GM18519 (cell line): Measurements from ENCODE around the gene RIMS1.
"Not testable (repeated sequence)": the region's sequence is repeated elsewhere in the genome, so short reads cannot be mapped to it uniquely, and the experiment has no call there.

Experiments
- ATAC-seq: cut with Tn5 transposase; IDR thresholded peaks from one replicate; pipeline ENCODE4 v1.9.1; 2021; ENCODE audit warnings: mild to moderate bottlenecking, moderate library complexity; ENCODE audit not compliant: unreplicated experiment, low FRiP score

RIMS1 gene

GRCh38 chr6:71967436-71967835 lies 81.1 kb downstream of the RIMS1 start:
- no peak for ATAC-seq

GRCh38 chr6:71977884-71978283 lies 91.5 kb downstream of the RIMS1 start:
- no peak for ATAC-seq

GRCh38 chr6:71979911-71980310 lies 93.6 kb downstream of the RIMS1 start:
- no peak for ATAC-seq

DNA sequence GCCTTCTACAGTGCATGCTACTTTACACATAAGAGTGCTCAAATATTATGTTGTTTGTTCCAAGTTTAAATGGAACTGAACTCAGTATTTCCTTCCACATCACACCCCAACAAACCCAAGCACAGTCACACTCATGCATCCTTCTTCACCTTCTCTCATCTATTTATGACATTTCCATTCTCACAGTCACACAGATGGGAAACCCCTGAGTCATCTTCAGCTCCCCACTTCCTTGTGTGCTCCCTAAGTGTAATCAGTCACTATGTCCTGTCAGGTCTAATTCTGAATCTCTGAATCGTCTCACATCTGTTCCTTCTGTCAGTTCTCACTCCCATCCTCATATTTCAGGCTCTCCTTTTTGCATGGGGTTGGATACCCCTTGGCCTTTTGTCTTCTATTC lies 96.0 kb downstream of the RIMS1 start:
- ATAC-seq = peak; percentile 89

GRCh38 chr6:71983131-71983530 lies 96.8 kb downstream of the RIMS1 start:
- ATAC-seq = no peak

GRCh38 chr6:71994705-71995271 lies 108.4 kb downstream of the RIMS1 start:
- no peak for ATAC-seq

DNA sequence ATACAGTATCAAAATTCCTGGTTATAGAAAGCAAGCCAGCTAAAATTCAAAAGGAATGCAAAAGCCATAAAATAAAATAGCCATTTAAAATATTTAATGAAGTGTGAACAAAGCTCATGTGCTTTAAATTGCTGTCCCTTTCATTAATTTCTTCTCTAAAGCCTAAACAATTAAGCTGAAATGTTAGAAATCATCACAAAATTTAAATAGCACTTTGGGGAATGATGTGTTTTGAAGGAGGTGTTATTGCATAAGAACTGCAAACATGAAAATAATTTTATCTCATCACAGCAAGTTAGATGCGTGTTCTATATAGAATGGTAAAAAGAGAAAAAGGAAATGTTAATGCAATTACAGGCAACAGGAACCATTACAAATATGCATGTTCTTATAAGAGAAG lies 111.0 kb downstream of the RIMS1 start:
- no peak for ATAC-seq

- ATAC-seq = no peak
Observed at GRCh38 chr6:72002415-72002814, 116.1 kb downstream of the RIMS1 start.

DNA sequence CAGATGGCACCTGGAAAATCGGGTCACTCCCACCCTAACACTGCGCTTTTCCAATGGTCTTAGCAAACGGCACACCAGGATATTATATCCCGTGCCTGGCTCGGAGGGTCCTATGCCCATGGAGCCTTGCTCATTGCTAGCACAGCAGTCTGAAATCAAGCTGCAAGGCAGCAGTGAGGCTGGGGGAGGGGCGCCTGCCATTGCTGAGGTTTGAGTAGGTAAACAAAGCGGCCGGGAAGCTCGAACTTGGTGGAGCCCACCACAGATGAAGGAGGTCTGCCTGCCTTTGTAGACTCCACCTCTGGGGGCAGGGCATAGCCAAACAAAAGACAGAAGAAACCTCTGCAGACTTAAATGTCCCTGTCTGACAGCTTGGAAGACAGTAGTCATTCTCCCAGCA lies 120.2 kb downstream of the RIMS1 start:
- ATAC-seq = not testable (repeated sequence)

GRCh38 chr6:72022830-72023229 lies 136.5 kb downstream of the RIMS1 start:
- no peak for ATAC-seq

DNA sequence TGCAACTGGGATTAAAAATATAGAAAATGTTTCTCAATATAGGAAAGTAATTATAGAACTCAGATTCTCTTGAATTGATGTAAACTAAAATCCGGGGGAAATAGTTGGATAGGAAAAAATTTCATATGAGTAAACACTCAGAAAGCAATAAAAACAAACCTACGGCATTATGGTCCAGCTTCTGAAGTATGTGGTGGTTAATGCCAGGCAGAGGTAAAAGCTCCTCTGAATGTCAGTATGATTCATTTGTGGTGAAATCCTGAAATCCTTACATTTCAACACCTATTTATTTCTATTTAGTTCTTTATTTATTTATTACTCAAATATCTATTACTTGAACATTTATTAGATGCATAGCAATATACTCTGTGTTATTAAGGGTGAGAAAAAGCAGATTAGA lies 145.1 kb downstream of the RIMS1 start:
- no peak for ATAC-seq

GRCh38 chr6:72032086-72032485 lies 145.7 kb downstream of the RIMS1 start:
- ATAC-seq = no peak

- no peak for ATAC-seq
Observed at GRCh38 chr6:72035486-72035885, 149.1 kb downstream of the RIMS1 start.

DNA sequence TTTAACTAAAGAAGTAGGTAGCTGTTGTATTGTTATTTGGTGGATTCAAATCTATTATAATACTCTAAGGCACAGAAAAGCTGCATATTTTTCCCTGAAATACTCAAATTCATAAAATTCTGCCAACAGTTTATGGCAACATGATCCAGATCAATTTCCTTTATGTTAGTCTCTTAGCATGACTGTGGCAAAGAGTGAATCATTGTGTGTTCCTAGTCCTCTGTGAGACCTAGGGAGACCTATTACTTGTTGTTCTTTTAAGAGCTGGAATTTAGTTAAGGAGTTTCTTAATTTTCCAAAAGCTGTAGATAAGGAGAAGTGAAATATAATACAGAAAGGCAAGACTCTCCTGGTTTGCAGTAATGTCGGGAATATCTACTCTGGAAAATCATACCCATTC lies 149.6 kb downstream of the RIMS1 start:
- no peak for ATAC-seq

- ATAC-seq = no peak
Observed at GRCh38 chr6:72037006-72037405, 150.7 kb downstream of the RIMS1 start.

DNA sequence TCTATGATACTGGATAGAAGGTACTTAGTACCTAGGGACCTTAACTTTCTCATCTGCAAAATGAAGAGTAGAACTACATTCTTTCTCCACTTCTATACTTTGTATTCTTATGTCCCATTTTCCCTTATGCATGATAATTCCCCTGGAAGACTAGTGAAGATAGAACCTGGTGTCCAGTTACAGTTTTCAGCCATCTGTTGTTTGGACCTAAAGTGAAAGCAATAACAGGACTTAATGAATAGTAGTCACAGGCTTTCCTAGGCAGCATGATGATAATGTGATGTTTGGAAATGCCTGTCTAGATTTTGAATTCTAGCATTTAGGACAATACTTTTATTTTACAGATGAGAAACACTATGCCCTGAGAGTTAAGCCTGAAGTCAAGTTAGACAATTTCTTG lies 153.8 kb downstream of the RIMS1 start:
- ATAC-seq = no peak

DNA sequence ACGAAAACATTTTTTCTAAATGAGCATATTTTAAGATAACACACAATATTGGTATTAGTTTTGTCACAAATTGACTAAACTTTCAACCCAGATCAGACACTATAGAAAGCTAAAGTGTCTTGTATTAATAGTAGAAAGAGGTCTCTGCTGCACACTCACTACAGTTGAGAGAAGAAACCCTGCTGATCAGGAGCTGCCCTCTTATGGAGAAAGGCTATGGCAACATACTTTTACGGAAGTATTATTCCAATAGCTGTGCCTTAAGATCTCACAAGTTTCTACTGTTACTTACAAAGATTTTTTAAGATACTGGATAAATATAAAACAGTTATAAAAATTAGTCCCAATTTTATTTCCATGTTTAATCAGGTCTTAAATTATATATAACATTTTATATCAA lies 155.7 kb downstream of the RIMS1 start:
- ATAC-seq = no peak

DNA sequence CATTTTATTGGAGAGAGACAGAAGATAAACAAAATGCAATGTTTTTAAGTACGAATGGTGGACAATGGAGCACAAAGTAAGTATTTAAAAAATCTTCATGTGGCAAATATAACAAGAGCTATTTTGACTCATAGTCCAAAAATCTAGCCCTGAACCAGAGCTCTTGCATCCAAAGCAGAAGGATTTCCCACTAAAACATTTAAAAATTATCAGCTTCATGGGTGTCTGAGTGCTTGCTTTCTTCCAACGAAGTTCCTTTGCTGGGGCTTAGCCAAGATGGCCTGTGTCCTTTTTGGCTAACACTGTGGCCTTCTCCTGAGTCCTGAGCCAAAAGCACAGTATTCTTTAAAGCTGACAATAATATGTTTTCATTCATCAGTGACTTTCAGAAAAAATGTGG lies 161.7 kb downstream of the RIMS1 start:
- ATAC-seq = no peak

DNA sequence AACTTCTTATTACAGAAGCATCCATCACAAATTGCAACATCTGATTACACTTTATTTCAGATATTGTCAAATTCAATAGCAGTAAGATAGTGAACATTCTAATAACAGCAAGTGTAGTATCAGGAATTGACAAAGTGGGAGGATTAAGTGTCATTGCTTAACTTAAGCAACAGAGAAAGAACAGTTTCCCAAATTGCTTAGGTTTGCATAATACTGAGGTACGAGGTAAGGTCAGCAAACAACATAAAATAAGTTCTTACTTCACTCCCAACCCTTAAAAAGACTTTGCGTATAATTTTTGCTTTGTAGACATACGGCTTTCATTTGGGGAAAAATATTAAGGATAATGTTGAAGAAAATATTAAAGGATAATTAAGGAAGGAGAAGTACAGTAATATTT lies 163.0 kb downstream of the RIMS1 start:
- ATAC-seq = no peak

GRCh38 chr6:72061286-72061685 lies 174.9 kb downstream of the RIMS1 start:
- ATAC-seq = no peak

DNA sequence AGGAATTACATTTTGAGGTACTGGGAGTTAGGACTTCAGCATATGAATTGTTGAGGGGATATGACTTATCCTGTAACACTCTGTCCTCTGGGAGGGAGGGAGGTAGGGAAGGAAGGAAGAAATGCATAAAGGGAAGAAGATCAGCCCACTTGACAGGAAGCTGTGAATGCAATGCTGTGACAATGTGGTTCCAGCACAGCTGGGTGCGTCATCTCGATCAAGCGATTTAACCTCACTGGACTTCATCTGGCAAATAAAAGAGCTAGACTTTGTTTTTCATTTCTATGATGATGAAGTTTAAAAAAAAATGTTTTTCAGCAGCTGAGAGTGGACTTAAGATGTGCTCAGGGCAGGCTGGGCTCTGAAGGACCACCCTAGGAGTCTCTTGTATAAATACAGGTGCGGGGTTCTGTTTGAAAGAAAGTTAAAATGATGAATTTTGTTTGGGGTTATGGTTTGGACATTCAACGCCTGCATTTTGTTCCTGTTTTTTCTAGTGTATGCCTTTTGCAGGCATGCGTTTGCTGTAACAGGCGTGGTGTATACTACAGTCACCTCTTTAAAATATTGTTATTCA lies 178.1 kb downstream of the RIMS1 start:
- ATAC-seq = no peak

- no peak for ATAC-seq
Observed at GRCh38 chr6:72078096-72078495, 191.7 kb downstream of the RIMS1 start.
